ENCODE data around the gene PLSCR3.

Gene PLSCR3

DNA sequence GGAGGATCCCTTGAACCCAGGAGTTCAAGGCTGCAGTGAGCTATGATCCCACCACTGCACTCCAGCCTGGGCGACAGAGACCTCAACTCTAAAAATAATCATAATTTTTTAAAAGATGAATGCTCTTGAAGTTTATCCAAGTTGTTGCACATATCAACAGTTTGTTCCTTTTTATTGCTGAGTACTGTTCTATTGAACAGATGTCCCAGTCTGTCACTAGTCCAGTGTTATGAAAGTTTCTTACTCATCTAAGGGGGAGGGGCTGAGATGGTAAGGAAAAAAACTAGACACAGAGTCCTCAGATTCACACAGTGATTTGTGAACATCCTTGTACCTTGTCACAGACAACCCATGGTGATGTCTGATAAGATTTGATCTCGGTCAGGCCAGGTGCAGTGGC, 54.1 kb downstream of the PLSCR3 start:
- no peak for TF ChIP-seq CTCF (IDR thresholded peaks at IDR 0.05; ENCODE audit: low read length, missing control alignments)
- DNase-seq (ENCODE audit: low read depth) = no peak

More for the DNA sequence above, 54.1 kb downstream of the PLSCR3 start:
- no peak overlapping the region for H3K4me3 ChIP-seq (replicated peaks; ENCODE audit: low read depth, low read length)
